A673 (cell line): Measurements from ENCODE around the gene PIGC.

ENCODE experiments used
- EZH2 ChIP-seq: fragments of 200-600 bp; sonication (generic); IDR thresholded peaks from 2 replicates; pipeline ENCODE4 v1.6.1; 2017; ENCODE audit warnings: borderline replicate concordance, low read depth, mild to moderate bottlenecking, mixed read lengths, antibody characterized with exemption, low read length; ENCODE audit not compliant: poor library complexity, severe bottlenecking
- TF ChIP-seq, protein P1 (sequence below): fragments of 300-800, 200-600 bp; sonication (generic); conservative IDR thresholded peaks from 2 replicates; pipeline ENCODE4 v1.5.1; 2017; ENCODE audit warnings: low read depth, mild to moderate bottlenecking, antibody characterized with exemption, low read length, moderate library complexity, mixed read lengths

DNA sequence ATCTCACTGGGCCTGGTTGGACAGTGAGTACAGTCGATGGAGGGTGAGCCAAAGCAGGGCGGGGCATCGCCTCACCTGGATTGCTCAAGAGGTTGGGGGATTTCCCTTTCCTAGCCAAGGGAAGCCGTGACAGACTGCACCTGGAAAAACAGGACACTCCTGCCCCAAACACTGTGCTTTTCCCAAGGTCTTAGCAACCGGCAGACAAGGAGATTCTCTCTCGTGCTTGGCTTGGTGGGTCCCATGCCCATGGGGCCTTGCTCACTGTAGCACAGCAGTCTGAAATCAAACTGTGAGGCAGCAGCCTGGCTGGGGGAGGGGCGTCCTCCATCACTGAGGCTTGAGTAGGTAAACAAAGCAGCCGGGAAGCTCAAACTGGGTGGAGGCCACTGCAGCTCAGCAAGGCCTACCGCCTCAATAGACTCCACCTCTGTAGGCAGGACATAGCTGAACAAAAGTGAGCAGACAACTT, 12.1 kb downstream of the PIGC start:
- TF ChIP-seq, protein P1, sequence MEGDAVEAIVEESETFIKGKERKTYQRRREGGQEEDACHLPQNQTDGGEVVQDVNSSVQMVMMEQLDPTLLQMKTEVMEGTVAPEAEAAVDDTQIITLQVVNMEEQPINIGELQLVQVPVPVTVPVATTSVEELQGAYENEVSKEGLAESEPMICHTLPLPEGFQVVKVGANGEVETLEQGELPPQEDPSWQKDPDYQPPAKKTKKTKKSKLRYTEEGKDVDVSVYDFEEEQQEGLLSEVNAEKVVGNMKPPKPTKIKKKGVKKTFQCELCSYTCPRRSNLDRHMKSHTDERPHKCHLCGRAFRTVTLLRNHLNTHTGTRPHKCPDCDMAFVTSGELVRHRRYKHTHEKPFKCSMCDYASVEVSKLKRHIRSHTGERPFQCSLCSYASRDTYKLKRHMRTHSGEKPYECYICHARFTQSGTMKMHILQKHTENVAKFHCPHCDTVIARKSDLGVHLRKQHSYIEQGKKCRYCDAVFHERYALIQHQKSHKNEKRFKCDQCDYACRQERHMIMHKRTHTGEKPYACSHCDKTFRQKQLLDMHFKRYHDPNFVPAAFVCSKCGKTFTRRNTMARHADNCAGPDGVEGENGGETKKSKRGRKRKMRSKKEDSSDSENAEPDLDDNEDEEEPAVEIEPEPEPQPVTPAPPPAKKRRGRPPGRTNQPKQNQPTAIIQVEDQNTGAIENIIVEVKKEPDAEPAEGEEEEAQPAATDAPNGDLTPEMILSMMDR, result no peak
- no peak for TF ChIP-seq EZH2
